Gastrocnemius medialis (tissue), 4 donors: ENCODE results near the gene TMEM218. TPM values are rescaled to one million over a fixed set of nuclear protein-coding genes. Genes with fewer than 3 reads are reported as not detected.

Experiments used
- ATAC-seq, 2 donors: fragments of 150-250 bp; one replicate each; pipeline ENCODE4 v1.9.1; 2016
- DNase-seq, 2 donors: peaks; one replicate each; pipeline ENCODE4 v3.0.0-alpha.2; 2019
- H3K27ac ChIP-seq, 4 donors: fragments of 200-600 bp; sonication (generic); 1 replicate in 1 of 4; 2 replicates in 3 of 4; pipeline ENCODE4 v1.5.1; 2016 to 2018; ENCODE audit warnings: mild to moderate bottlenecking in 2 of 4, moderate library complexity in 1 of 4
- H3K27me3 ChIP-seq, 3 donors: fragments of 200-600 bp; sonication (generic) in 2 of 3; 1 replicate in 1 of 3; 2 replicates in 2 of 3; pipeline versions ENCODE4 v1.5.1 to v1.6.0; 2016 to 2019; ENCODE audit warnings: mild to moderate bottlenecking in 1 of 3, moderate library complexity in 1 of 3
- H3K36me3 ChIP-seq, 2 donors: fragments of 200-600 bp; sonication (generic) in 1 of 2; one replicate each; pipeline ENCODE4 v1.5.1; 2017 to 2018
- H3K4me1 ChIP-seq, 2 donors: fragments of 200-600 bp; sonication (generic) in 1 of 2; one replicate each; pipeline ENCODE4 v1.5.1; 2016 to 2017; ENCODE audit warnings: mild to moderate bottlenecking in 2 of 2
- H3K4me3 ChIP-seq, 4 donors: fragments of 200-600 bp; sonication (generic) in 3 of 4; 1 replicate in 1 of 4; 2 replicates in 3 of 4; pipeline ENCODE4 v1.5.1; 2016 to 2019; ENCODE audit warnings: mild to moderate bottlenecking in 2 of 4
- H3K9me3 ChIP-seq, 3 donors: fragments of 200-600 bp; sonication (generic) in 2 of 3; 1 replicate in 1 of 3; 2 replicates in 2 of 3; pipeline ENCODE4 v1.5.1; 2016 to 2019
- POLR2A ChIP-seq, 2 donors: fragments of 450-650 bp; IDR thresholded peaks; one replicate each; pipeline ENCODE4 v1.6.1; 2017; ENCODE audit warnings: antibody characterized with exemption in 2 of 2, mild to moderate bottlenecking in 2 of 2, moderate library complexity in 2 of 2
- in situ Hi-C, 4 donors: fragments of 200-750 bp; cut with MboI; loops; one replicate each; pipeline versions ENCODE4 v1.15.0 to v1.8.0; 2017; ENCODE audit warnings: low sequenced_read_pairs in 4 of 4
- intact Hi-C: fragments of 100-400 bp; cut with DNase I; formaldehyde crosslinking; loops from one replicate; pipeline ENCODE4 v1.15.1; 2023; ENCODE audit warnings: low total_unique reads
- total RNA-seq, 4 donors: library from RNA; depleted of rRNA; stranded (reverse); fragments of >200 nt; gene quantifications; one replicate each; pipeline versions ENCODE4 v1.1.0 to v1.2.3, GENCODE V29; 2016
- TF ChIP-seq, protein P1 (sequence below), 5 experiments: fragments of 450-650 bp in 3 of 5; fragments of 200-600 bp in 2 of 5; sonication (generic) in 2 of 5; IDR thresholded peaks in 4 of 5; conservative IDR thresholded peaks in 1 of 5; 1 replicate in 4 of 5; 2 replicates in 1 of 5; pipeline ENCODE4 v1.5.1; 2016 to 2019; ENCODE audit warnings: antibody characterized with exemption in 5 of 5, mild to moderate bottlenecking in 3 of 5, moderate library complexity in 3 of 5

Gene TMEM218
- total RNA-seq, 4 donors from 2014 or later = 6.3 to 11.2 (median 9.4) TPM

DNA sequence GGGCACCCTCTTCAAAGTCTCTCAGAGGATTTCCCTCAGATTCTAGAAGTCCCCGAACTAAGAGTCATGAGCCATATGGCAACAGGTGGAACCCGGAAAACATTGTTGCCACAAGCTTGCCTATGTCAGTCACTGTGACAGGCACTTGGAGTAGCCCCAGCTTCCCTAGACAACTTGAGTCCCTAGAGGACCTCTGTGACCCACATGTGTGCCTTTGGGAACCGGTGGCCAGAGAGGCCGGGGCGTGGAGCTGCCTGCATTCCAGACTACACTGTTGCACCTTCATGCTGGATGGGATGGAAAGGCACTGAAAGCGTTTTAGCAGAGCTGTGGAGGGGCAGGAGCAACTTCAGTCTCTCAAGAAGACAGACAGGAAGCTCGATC lies 36.2 kb downstream of the TMEM218 start:
- no peak for DNase-seq
- Histone ChIP-seq H3K9me3 (no peaks in the 10 kb centered on the region), H3K36me3 (no peaks in the 10 kb centered on the region), H3K4me1 (peaks cover 4 to 7% of the 10 kb centered on the region in 2 donors), H3K27ac (no peak overlapping the region), H3K4me3 (no peak overlapping the region), H3K27me3 (no peaks in the 10 kb centered on the region)
- ATAC-seq = no peak
- intact Hi-C loops = no loop called here
- in situ Hi-C loops = no loop called here
- TF ChIP-seq, protein P1, sequence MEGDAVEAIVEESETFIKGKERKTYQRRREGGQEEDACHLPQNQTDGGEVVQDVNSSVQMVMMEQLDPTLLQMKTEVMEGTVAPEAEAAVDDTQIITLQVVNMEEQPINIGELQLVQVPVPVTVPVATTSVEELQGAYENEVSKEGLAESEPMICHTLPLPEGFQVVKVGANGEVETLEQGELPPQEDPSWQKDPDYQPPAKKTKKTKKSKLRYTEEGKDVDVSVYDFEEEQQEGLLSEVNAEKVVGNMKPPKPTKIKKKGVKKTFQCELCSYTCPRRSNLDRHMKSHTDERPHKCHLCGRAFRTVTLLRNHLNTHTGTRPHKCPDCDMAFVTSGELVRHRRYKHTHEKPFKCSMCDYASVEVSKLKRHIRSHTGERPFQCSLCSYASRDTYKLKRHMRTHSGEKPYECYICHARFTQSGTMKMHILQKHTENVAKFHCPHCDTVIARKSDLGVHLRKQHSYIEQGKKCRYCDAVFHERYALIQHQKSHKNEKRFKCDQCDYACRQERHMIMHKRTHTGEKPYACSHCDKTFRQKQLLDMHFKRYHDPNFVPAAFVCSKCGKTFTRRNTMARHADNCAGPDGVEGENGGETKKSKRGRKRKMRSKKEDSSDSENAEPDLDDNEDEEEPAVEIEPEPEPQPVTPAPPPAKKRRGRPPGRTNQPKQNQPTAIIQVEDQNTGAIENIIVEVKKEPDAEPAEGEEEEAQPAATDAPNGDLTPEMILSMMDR (IDR thresholded peaks at IDR 0.05 in 4 of 5, conservative IDR thresholded peaks at IDR 0.05 in 1 of 5) = no peak
- no peak for TF ChIP-seq POLR2A (IDR thresholded peaks at IDR 0.05)

DNA sequence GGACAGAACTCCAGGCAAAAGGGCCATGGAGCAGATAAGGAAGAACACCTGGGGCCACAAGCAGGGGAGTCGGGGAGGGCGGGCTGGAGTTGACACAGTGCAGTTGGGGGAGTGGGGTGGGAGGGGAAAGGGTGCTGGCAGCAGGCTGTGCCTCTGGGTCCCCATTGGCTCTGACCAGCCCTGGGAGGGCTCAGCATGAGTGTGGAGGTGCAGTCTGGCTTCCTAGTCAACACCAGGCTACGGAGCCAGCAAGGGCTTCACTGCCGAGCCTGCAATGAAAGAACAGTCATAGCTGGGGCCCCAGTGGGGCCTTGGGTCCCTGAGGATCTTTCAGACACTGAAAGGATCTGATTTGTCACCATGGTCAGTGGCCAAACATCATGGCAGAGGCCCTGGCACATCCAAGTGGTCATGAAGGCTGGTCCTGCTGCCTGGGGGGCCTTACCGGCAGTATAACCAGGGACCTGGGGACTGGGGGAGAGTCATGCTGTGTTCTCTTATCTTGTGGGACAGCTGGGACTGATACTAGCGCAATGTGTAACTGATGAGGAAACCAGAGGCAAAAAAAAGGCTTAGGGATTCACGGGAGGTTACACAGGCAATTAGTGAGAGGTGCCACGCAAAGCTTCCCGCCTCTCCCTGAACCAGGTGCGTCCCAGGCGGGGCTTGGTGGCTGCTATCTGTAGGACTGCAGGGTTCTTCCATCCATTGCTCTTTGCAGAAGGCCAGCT lies 36.8 kb downstream of the TMEM218 start:
- Histone ChIP-seq H3K9me3 (no peaks in the 10 kb centered on the region), H3K36me3 (no peaks in the 10 kb centered on the region), H3K4me3 (no peak overlapping the region), H3K27ac (no peak overlapping the region), H3K27me3 (no peaks in the 10 kb centered on the region), H3K4me1 (peaks cover 4 to 7% of the 10 kb centered on the region in 2 donors)
- intact Hi-C loops (no loop called here), in situ Hi-C loops (no loop called here)
- TF ChIP-seq, protein P1 (IDR thresholded peaks at IDR 0.05 in 4 of 5, conservative IDR thresholded peaks at IDR 0.05 in 1 of 5) = no peak
- TF ChIP-seq POLR2A (IDR thresholded peaks at IDR 0.05) = no peak
- DNase-seq (no peak), ATAC-seq (no peak)

DNA sequence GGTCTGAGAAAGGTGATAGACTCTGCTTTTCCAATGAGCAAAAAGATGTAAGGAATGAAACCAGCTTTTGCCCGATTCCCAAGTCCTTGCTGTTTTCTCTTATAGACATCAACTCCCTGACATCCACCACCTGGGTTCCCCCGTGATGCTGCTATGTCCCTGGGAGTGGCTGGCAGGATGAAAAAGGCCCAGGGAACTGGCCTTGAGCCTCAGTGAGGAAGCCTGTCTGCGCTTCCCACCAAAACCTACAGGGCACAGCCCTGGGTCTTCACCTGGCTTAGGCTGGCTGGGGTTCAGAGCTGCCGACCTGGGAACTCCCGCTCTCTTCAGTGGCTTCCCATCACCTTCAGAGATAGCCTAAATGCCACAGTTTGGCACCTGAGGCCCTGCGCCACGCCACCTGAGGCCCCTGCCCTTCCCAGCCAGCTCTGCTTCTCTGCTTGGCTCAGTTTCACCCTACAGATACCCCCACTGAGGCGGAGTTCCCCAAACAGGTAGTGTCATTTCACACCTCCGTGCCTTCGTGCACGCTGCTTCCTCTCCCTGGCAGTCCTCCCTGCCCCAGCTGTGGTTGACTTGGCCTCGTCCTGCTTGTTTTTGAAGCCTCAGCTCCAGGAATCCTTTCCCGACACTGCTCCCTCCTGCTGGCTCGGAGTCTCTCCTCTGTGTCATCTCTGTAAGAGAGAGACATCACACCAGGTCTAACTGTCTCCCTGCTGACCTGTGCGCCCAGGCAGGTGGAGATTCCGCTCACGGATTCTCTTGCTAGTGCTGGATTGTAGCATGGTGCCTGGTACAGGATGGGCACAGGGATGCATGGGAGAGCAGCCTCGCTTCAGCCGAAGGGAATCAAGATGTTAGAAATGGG lies 37.6 kb downstream of the TMEM218 start:
- Histone ChIP-seq H3K4me3 (no peak overlapping the region), H3K27me3 (no peaks in the 10 kb centered on the region), H3K36me3 (no peaks in the 10 kb centered on the region), H3K9me3 (no peaks in the 10 kb centered on the region), H3K4me1 (peaks cover 4 to 7% of the 10 kb centered on the region in 2 donors), H3K27ac (no peak overlapping the region)
- DNase-seq = no peak
- intact Hi-C loops = no loop called here
- TF ChIP-seq, protein P1 (IDR thresholded peaks at IDR 0.05 in 4 of 5, conservative IDR thresholded peaks at IDR 0.05 in 1 of 5) = no peak
- TF ChIP-seq POLR2A (IDR thresholded peaks at IDR 0.05) = no peak
- in situ Hi-C loops = no loop called here
- ATAC-seq = no peak

DNA sequence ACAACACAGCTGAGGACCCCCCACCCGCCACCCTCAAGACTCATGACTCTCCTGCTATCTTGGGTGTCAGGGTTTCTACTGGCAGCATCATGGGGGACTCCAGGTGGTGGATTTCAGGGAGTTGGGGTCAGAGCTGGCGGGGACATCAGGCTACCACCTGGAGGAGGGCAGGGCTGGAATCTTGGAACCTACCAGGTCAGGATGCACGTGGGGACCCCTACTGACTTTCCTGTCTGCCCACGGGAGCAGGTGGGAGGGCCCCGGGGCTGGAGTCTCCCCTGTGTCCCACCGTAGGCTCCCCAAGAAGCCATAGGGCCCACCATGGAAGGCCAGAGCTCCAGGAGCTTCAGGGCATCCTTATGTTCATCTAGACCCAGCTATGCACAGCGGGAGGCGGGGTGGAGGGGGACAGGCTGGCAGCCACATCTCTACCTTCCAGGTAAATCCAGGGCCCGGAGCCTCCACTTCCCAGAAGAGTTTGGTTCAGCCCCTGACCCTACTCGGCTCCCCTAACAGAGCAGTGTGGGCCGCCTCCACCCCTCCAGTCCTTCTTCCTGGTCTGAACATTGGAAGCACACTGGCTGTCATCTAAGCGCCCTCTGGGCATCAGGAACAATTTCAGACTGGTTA lies 38.4 kb downstream of the TMEM218 start:
- no peak for TF ChIP-seq POLR2A (IDR thresholded peaks at IDR 0.05)
- TF ChIP-seq, protein P1 (IDR thresholded peaks at IDR 0.05 in 4 of 5, conservative IDR thresholded peaks at IDR 0.05 in 1 of 5) = no peak
- peaks cover 4 to 7% of the 10 kb centered on the region in 2 donors for H3K4me1 ChIP-seq
- DNase-seq (peak in 1 of 2 donors; percentile 5), ATAC-seq (no peak)
- in situ Hi-C loops (no loop called here), intact Hi-C loops (no loop called here)
- no peaks in the 10 kb centered on the region for H3K9me3 ChIP-seq
- no peaks in the 10 kb centered on the region for H3K36me3 ChIP-seq
- H3K27ac ChIP-seq = no peak overlapping the region
- H3K27me3 ChIP-seq = no peaks in the 10 kb centered on the region
- no peak overlapping the region for H3K4me3 ChIP-seq
